ENCODE data around the gene FAM174C.

- no peak for TF ChIP-seq EP300 (IDR thresholded peaks at IDR 0.05)
- no peak for TF ChIP-seq CTCF (IDR thresholded peaks at IDR 0.05)
Observed at GRCh38 chr19:1250437-1251260, 24.7 kb upstream of the FAM174C start.

Data from suprapubic skin (tissue), 3 donors.